DMS 273 treated with DMSO at 0.1 percent for 48 hours (cell line): ENCODE measurements around the gene PRKCA.
"Not testable (repeated sequence)": the region's sequence is repeated elsewhere in the genome, so short reads cannot be mapped to it uniquely, and the experiment has no call there.

Experiments
- DNase-seq: peaks from one replicate; lab custom pipeline; 2025; lab: John Stamatoyannopoulos, UW

PRKCA gene

GRCh38 chr17:66441101-66441661 lies 138.8 kb downstream of the PRKCA start:
- DNase-seq = no peak

DNA sequence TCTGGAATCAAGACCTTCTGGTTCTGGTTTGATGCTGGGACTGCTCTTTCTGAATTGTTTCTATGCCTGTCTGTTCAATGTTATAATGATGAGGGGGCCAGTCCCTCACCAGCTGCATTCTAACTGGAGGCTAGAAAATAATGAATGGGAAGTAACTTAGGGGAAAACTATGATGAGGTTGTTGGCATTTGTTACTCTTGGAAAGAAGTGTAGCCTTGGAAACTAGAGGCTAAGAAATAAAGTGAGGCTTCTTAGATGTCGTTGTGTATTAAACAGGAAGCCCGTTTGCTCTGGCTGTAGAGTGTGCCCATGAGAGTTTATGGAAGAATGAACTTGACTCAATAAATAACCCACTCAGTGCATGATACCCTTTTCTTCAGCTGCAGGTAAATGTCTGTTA lies 140.8 kb downstream of the PRKCA start:
- no peak for DNase-seq

DNA sequence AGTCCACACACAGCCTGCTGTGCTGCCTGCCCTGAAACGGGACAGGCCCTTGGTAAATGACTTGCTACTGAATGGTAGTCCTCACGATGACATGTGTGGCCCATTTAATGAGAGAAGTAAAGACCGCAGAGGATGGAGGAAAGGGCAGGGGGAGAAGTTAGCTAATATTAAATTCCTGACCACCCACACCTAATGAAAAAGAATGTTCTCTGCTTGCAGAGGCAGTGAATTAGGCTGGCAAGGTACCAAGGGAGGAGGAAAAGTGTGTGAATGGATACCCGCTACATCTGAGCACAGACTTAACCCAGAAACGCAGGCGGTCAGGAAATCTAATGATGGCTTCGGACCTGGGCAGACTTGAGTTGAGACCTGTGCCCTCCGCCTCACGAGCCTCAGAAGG lies 141.2 kb downstream of the PRKCA start:
- DNase-seq = no peak

GRCh38 chr17:66444031-66444430 lies 141.6 kb downstream of the PRKCA start:
- no peak for DNase-seq

DNA sequence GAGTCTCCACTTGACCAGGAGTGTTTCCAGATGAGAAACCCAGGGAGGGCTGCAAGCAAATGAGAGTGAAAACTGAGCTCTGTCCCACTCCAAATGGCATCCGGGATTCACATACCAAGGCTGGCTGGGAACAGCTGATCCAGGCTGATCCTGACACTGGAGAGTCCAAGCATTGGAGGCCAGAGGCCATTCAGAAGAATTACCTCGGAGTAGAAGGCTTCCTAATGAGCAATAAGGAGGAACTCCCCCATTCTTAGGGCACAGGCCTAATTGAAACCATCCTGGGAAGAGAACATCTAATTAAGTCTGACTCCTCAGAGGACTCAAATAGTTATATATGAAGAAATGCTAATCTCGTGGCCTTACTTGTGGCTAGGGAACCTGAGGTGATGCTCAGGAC lies 142.8 kb downstream of the PRKCA start:
- DNase-seq = no peak

- no peak for DNase-seq
These were observed 144.0 kb downstream of the PRKCA start for GRCh38 chr17:66446419-66446818.

GRCh38 chr17:66447159-66447558 lies 144.7 kb downstream of the PRKCA start:
- no peak for DNase-seq

- no peak for DNase-seq
These were observed 145.7 kb downstream of the PRKCA start for GRCh38 chr17:66448026-66448639.

GRCh38 chr17:66449418-66449977 lies 147.1 kb downstream of the PRKCA start:
- DNase-seq = no peak

DNA sequence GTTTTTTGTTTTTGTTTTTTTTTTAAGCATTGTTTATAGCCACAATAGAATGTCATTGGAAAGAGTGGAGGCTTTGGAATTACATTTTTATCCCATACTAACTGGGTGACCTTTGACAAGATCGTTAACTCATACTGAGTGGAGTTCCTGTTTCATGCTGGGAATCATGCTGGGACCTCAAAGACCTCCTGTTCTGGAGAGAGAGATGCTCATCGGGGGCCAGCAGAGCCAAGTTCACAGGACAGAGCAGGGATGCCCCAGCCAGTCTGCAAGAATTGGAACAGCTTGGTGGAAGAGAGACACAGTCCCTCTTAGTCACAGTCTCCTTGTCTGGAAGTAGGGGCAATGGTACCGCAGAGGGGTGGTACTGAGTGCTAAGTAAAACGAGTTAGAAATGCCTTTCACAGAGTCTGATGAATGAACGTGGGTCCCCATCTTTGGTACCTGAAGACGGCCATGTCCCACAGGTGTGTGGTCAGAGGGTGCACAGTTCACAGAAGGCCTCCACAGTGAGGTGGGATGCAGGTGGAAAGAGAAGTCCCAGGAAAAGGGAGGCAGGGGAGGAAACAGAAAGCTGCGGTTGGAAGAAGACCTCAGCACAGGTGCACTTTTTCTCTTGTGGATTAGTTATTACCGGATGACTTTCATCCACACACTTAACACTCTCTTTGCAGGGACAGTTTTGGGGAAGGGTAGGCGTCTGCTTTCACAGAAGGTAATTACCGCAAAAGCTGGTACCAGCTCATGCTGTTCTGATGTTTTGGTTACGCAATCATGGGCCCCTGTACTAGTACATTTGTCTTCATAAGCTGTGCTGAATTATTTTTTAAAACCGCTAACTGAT lies 147.8 kb downstream of the PRKCA start:
- no peak for DNase-seq

GRCh38 chr17:66450852-66451158 lies 148.4 kb downstream of the PRKCA start:
- no peak for DNase-seq

- no peak for DNase-seq
These were observed 149.1 kb downstream of the PRKCA start for GRCh38 chr17:66451188-66452149.

DNA sequence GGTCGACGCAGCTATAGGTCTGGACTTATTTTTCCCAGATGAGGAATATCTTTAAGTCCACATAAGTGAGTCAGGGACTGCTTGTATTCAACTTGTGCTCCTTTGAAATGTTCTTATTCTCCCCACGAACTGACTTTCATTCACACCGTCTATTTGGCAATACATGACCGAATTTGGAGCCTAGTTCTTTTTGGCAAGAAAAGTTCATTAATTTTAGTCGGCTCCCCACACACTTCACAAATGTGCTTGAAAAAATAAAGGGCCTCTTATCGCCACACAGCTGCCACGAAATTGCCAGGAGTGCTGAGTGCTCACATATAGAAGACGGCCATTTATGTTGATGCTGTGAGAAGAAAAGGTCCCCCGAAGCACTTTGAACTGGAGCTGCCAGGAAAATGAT lies 152.6 kb downstream of the PRKCA start:
- no peak for DNase-seq

DNA sequence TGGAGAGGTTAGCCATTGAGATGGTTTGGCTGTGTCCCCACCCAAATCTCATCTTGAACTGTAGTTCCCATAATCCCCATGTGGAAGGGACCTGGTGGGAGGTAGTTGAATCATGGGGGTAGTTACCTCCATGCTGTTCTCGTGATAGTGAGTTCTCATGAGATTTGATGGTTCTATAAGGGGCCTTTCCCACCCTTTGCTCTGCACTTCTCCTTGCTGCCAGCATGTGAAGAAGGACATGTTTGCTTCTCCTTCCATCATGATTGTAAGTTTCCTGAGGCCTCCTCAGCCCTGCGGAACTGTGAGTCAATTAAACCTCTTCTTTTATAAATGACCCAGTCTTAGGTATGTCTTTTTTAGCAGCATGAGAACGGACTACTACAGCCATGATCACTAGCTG lies 155.1 kb downstream of the PRKCA start:
- not testable (repeated sequence) for DNase-seq

- DNase-seq = no peak
These were observed 156.4 kb downstream of the PRKCA start for GRCh38 chr17:66458782-66459181.

- no peak for DNase-seq
These were observed 157.4 kb downstream of the PRKCA start for GRCh38 chr17:66459811-66460270.

DNA sequence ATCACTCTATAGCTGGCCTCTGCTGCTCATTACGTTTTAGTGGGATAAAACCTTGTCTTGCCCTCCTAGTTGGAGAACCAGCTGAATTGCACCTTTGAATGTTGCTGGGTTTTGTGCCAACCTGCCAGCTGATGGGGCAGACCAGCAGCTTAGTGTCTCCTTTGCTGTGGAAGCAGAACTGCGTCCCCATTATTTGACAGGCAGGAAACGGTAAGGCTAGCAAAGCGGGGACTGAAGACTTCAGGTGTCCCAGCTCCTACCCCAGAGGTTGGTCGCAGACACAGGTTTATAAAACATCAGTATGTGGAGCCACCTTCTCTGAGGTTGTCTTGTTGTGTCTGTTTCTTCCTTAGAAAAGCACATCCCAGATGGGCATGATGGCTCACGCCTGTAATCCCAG lies 158.1 kb downstream of the PRKCA start:
- no peak for DNase-seq

DNA sequence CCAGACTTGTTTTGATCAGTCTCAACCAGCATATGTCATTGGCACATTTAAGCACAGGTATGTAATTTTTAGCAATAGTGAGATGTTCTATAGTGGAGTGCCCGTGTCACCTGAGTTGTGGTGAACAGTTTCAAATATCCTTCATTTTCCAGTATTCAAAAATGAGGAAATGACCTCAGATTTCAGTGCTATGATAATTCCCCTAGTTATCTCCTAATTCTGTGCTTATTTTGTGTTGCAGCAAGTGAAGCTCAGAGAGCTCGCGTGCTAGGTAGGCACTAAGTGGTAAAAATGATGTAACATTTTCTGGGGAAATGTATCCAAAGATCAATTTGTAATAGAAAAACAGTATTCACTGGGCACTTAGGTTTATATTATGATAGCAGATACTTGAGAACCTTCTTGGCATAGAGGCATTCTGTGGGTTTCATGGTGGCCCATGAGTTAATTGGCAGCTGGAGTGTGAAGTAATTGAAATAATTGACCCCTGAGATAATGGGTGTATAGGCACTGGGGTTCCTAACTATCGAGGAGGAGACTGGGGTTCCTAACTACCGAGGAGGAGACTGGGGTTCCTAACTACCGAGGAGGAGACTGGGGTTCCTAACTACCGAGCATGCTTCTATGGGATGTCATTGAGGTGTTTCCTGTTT lies 159.1 kb downstream of the PRKCA start:
- no peak for DNase-seq

GRCh38 chr17:66462010-66462409 lies 159.6 kb downstream of the PRKCA start:
- DNase-seq = no peak

GRCh38 chr17:66464921-66465320 lies 162.5 kb downstream of the PRKCA start:
- DNase-seq = no peak

- DNase-seq = no peak
These were observed 163.3 kb downstream of the PRKCA start for GRCh38 chr17:66465701-66466100.
